ENCODE data around the gene TAF3.

DNA sequence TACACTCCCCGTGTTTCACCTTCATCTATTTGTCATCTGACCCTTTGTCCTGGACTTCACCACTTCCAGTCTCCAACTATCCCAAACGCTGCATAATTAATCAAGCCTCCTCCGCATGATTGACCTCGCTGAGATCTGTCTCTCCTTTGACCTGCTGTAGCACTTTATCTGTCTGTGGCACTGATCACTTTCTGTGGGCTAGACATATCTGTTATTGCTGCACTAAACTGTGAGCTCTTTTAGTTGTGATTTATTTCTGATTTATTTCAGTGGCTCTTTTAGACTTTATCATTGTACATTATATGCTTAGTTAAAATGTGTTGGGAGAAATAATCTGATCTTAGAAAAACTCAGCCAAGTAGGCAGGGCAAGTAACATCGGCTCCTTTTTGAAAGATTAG is 144.3 kb downstream of the TAF3 start:
- TF ChIP-seq, protein P1, sequence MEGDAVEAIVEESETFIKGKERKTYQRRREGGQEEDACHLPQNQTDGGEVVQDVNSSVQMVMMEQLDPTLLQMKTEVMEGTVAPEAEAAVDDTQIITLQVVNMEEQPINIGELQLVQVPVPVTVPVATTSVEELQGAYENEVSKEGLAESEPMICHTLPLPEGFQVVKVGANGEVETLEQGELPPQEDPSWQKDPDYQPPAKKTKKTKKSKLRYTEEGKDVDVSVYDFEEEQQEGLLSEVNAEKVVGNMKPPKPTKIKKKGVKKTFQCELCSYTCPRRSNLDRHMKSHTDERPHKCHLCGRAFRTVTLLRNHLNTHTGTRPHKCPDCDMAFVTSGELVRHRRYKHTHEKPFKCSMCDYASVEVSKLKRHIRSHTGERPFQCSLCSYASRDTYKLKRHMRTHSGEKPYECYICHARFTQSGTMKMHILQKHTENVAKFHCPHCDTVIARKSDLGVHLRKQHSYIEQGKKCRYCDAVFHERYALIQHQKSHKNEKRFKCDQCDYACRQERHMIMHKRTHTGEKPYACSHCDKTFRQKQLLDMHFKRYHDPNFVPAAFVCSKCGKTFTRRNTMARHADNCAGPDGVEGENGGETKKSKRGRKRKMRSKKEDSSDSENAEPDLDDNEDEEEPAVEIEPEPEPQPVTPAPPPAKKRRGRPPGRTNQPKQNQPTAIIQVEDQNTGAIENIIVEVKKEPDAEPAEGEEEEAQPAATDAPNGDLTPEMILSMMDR (IDR thresholded peaks at IDR 0.05; ENCODE audit: poor library complexity) = no peak
- TF ChIP-seq EZH2phosphoT487 (IDR thresholded peaks at IDR 0.05; ENCODE audit: low read depth, severe bottlenecking, unreplicated experiment) = no peak

Data from hepatocyte (in vitro differentiated cells).